Gastrocnemius medialis (tissue), 4 donors: ENCODE measurements around the gene TNK1. TPM values are rescaled to one million over a fixed set of nuclear protein-coding genes. Genes with fewer than 3 reads are reported as not detected.
"Not testable (repeated sequence)": the region's sequence is repeated elsewhere in the genome, so short reads cannot be mapped to it uniquely, and the experiment has no call there.

Experiments
- ATAC-seq, 2 donors: fragments of 150-250 bp; one replicate each; pipeline ENCODE4 v1.9.1; 2016
- DNase-seq, 2 donors: peaks; one replicate each; pipeline ENCODE4 v3.0.0-alpha.2; 2019
- H3K27ac ChIP-seq, 4 donors: fragments of 200-600 bp; sonication (generic); 1 replicate in 1 of 4; 2 replicates in 3 of 4; pipeline ENCODE4 v1.5.1; 2016 to 2018; ENCODE audit warnings: mild to moderate bottlenecking in 2 of 4, moderate library complexity in 1 of 4
- H3K27me3 ChIP-seq, 3 donors: fragments of 200-600 bp; sonication (generic) in 2 of 3; 1 replicate in 1 of 3; 2 replicates in 2 of 3; pipeline versions ENCODE4 v1.5.1 to v1.6.0; 2016 to 2019; ENCODE audit warnings: mild to moderate bottlenecking in 1 of 3, moderate library complexity in 1 of 3
- H3K36me3 ChIP-seq, 2 donors: fragments of 200-600 bp; sonication (generic) in 1 of 2; one replicate each; pipeline ENCODE4 v1.5.1; 2017 to 2018
- H3K4me1 ChIP-seq, 2 donors: fragments of 200-600 bp; sonication (generic) in 1 of 2; one replicate each; pipeline ENCODE4 v1.5.1; 2016 to 2017; ENCODE audit warnings: mild to moderate bottlenecking in 2 of 2
- H3K4me3 ChIP-seq, 4 donors: fragments of 200-600 bp; sonication (generic) in 3 of 4; 1 replicate in 1 of 4; 2 replicates in 3 of 4; pipeline ENCODE4 v1.5.1; 2016 to 2019; ENCODE audit warnings: mild to moderate bottlenecking in 2 of 4
- H3K9me3 ChIP-seq, 3 donors: fragments of 200-600 bp; sonication (generic) in 2 of 3; 1 replicate in 1 of 3; 2 replicates in 2 of 3; pipeline ENCODE4 v1.5.1; 2016 to 2019
- POLR2A ChIP-seq, 2 donors: fragments of 450-650 bp; IDR thresholded peaks; one replicate each; pipeline ENCODE4 v1.6.1; 2017; ENCODE audit warnings: antibody characterized with exemption in 2 of 2, mild to moderate bottlenecking in 2 of 2, moderate library complexity in 2 of 2
- in situ Hi-C, 4 donors: fragments of 200-750 bp; cut with MboI; loops; one replicate each; pipeline versions ENCODE4 v1.15.0 to v1.8.0; 2017; ENCODE audit warnings: low sequenced_read_pairs in 4 of 4
- intact Hi-C: fragments of 100-400 bp; cut with DNase I; formaldehyde crosslinking; loops from one replicate; pipeline ENCODE4 v1.15.1; 2023; ENCODE audit warnings: low total_unique reads
- total RNA-seq, 4 donors: library from RNA; depleted of rRNA; stranded (reverse); fragments of >200 nt; gene quantifications; one replicate each; pipeline versions ENCODE4 v1.1.0 to v1.2.3, GENCODE V29; 2016
- TF ChIP-seq, protein P1 (sequence below), 5 experiments: fragments of 450-650 bp in 3 of 5; fragments of 200-600 bp in 2 of 5; sonication (generic) in 2 of 5; IDR thresholded peaks in 4 of 5; conservative IDR thresholded peaks in 1 of 5; 1 replicate in 4 of 5; 2 replicates in 1 of 5; pipeline ENCODE4 v1.5.1; 2016 to 2019; ENCODE audit warnings: antibody characterized with exemption in 5 of 5, mild to moderate bottlenecking in 3 of 5, moderate library complexity in 3 of 5

TNK1 gene
- total RNA-seq, 4 donors from 2014 or later: 0.13 to 2.2 TPM; not detected in 2

DNA sequence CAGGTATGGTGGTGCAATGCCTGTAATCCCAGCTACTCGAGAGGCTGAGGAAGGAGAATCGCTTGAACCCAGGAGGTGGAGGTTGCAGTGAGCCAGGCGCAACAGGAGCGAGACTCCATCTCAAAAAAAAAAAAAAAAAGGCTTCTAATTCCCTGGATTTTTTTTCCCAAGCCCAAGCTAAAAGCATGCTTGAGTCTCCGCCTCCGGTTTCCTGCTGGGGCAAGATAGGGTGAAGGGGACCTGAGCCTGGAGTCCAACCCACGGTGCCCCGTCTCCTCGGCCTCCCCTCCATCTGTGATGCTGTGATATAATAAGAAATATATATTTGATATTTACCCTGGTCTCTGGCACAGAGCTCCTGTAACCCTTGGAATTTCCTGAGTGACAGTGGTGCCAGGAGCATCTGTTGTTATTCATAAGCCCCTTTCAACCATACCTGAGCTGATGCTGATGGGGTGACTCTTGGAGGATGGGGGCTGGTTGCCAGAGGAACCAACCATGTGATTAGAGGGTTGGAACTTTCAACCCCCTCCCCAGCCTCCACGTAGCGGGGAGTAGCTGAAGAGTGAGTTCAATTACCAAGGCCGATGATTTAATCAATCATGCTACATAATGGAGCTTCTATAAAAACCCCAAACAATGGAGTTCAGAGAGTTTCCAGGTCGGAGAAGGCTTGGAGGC is 12.8 kb upstream of the TNK1 start:
- Histone ChIP-seq H3K9me3 (no peaks in the 10 kb centered on the region), H3K36me3 (no peaks in the 10 kb centered on the region), H3K4me3 (no peak overlapping the region), H3K4me1 (no peaks in the 10 kb centered on the region), H3K27me3 (no peaks in the 10 kb centered on the region), H3K27ac (no peak overlapping the region)
- intact Hi-C loops: no loop called here
- DNase-seq: no peak
- in situ Hi-C loops: loop anchor here in 2 of 4 donors (25.0 kb wide), 2 partner anchors 144 to 169 kb away; partner anchors contain the start of gene TNFSF12 (in 1 of the 2)
- TF ChIP-seq, protein P1, sequence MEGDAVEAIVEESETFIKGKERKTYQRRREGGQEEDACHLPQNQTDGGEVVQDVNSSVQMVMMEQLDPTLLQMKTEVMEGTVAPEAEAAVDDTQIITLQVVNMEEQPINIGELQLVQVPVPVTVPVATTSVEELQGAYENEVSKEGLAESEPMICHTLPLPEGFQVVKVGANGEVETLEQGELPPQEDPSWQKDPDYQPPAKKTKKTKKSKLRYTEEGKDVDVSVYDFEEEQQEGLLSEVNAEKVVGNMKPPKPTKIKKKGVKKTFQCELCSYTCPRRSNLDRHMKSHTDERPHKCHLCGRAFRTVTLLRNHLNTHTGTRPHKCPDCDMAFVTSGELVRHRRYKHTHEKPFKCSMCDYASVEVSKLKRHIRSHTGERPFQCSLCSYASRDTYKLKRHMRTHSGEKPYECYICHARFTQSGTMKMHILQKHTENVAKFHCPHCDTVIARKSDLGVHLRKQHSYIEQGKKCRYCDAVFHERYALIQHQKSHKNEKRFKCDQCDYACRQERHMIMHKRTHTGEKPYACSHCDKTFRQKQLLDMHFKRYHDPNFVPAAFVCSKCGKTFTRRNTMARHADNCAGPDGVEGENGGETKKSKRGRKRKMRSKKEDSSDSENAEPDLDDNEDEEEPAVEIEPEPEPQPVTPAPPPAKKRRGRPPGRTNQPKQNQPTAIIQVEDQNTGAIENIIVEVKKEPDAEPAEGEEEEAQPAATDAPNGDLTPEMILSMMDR (IDR thresholded peaks at IDR 0.05 in 4 of 5, conservative IDR thresholded peaks at IDR 0.05 in 1 of 5): no peak
- TF ChIP-seq POLR2A (IDR thresholded peaks at IDR 0.05): no peak
- ATAC-seq: no peak

DNA sequence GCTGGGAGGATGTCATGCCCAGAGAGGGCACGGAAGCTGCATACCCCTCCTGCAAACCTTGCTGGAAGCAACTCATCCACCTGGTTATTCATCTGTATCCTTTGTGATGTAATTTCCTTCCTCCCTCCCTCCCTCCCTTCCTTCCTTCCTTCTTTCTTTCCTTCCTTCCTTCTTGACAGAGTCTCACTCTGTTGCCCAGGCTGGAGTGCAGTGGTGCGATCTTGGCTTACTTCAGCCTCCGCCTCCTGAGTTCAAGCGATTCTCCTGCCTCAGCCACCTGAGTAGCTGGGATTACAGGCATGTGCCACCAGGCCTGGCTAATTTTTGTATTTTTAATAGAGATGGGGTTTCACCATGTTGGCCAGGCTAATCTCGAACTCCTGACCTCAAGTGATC is 12.3 kb upstream of the TNK1 start:
- intact Hi-C loops, H3K27me3 ChIP-seq, H3K4me1 ChIP-seq, H3K4me3 ChIP-seq, DNase-seq, H3K9me3 ChIP-seq, H3K36me3 ChIP-seq, ATAC-seq, H3K27ac ChIP-seq: not testable (repeated sequence)
- in situ Hi-C loops: loop anchor here in 2 of 4 donors (25.0 kb wide), 2 partner anchors 144 to 169 kb away; partner anchors contain the start of gene TNFSF12 (in 1 of the 2)

DNA sequence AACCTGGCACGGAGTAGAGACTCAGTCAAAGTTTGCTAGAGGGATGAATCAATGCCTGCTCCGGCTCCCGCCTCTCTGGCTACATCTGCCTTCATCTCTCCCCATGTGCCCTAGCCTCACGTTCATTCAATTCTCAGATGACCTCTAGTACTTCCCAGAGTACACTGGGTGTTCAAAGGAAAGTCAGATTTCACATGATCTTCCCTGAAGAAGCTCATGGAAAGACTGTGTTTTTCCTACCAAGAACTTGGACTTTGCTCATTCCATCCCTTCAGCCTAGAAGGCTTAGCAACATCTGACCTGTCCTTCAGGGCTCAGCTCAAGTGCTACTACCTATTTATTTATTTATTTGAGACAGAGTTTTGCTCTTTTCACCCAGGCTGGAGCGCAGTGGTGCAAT is 11.1 kb upstream of the TNK1 start:
- intact Hi-C loops: no loop called here
- no peak for ATAC-seq

DNA sequence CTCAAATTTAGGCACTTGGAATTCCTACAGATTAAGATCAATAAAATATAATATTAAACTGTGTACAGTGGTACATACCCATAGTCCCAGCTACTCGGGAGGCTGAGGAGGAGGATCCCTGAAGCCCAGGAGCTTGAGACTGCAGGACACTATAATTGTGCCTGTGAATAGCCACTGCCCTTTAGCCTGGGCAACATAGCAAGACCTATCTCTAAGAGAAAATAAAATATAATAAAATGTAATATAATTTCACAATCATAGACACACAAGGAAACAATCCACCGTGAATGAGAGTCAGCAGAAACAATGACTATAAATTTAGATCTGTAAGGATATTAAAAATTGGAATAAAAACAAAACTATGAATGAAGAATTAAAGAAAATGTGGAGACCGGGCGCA is 10.0 kb upstream of the TNK1 start:
- H3K4me3 ChIP-seq: no peak overlapping the region
- TF ChIP-seq, protein P1 (IDR thresholded peaks at IDR 0.05 in 4 of 5, conservative IDR thresholded peaks at IDR 0.05 in 1 of 5): no peak
- no peak for TF ChIP-seq POLR2A (IDR thresholded peaks at IDR 0.05)
- H3K4me1 ChIP-seq: no peaks in the 10 kb centered on the region
- H3K36me3 ChIP-seq: no peaks in the 10 kb centered on the region
- no peak overlapping the region for H3K27ac ChIP-seq
- no peak for ATAC-seq
- in situ Hi-C loops: loop anchor here in 2 of 4 donors (25.0 kb wide), 2 partner anchors 141 to 166 kb away; partner anchors contain the start of gene TNFSF12 (in 1 of the 2)
- intact Hi-C loops: no loop called here
- H3K9me3 ChIP-seq: no peaks in the 10 kb centered on the region
- H3K27me3 ChIP-seq: no peaks in the 10 kb centered on the region
- no peak for DNase-seq

More for the DNA sequence above, 11.1 kb upstream of the TNK1 start:
- Histone ChIP-seq H3K27me3 (no peaks in the 10 kb centered on the region), H3K36me3 (no peaks in the 10 kb centered on the region), H3K4me3 (no peak overlapping the region), H3K27ac (no peak overlapping the region), H3K4me1 (no peaks in the 10 kb centered on the region), H3K9me3 (no peaks in the 10 kb centered on the region)
- TF ChIP-seq POLR2A (IDR thresholded peaks at IDR 0.05): no peak
- TF ChIP-seq, protein P1 (IDR thresholded peaks at IDR 0.05 in 4 of 5, conservative IDR thresholded peaks at IDR 0.05 in 1 of 5): no peak
- in situ Hi-C loops: loop anchor here in 2 of 4 donors (25.0 kb wide), 2 partner anchors 142 to 167 kb away; partner anchors contain the start of gene TNFSF12 (in 1 of the 2)
- DNase-seq: no peak

DNA sequence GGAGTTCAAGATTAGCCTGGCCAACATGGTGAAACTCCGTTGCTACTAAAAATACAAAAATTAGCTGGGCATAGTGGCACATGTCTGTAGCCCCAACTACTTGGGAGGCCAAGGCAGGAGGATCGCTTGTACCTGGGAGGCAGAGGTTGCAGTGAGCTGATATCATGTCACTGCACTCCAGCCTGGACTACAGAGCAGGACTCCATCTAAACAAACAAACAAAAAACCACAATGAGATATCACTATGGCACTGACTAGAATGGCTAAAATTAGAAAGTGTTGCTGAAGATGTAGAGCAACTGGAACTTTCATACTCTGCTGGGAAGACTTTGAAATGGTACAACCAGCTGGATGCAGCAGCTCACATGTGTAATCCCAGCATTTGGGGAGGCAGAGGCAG is 6.5 kb upstream of the TNK1 start:
- intact Hi-C loops (no loop called here), in situ Hi-C loops (loop anchor here in 2 of 4 donors (25.0 kb wide), 2 partner anchors 138 to 163 kb away; partner anchors contain the start of gene TNFSF12 (in 1 of the 2))
- Histone ChIP-seq H3K9me3 (no peaks in the 10 kb centered on the region), H3K4me1 (no peaks in the 10 kb centered on the region), H3K27ac (no peak overlapping the region), H3K4me3 (no peak overlapping the region), H3K27me3 (no peaks in the 10 kb centered on the region), H3K36me3 (no peaks in the 10 kb centered on the region)
- ATAC-seq (no peak), DNase-seq (no peak)
- no peak for TF ChIP-seq POLR2A (IDR thresholded peaks at IDR 0.05)
- TF ChIP-seq, protein P1 (IDR thresholded peaks at IDR 0.05 in 4 of 5, conservative IDR thresholded peaks at IDR 0.05 in 1 of 5): no peak
